Measurements from ENCODE around the gene TLX1.

DNA sequence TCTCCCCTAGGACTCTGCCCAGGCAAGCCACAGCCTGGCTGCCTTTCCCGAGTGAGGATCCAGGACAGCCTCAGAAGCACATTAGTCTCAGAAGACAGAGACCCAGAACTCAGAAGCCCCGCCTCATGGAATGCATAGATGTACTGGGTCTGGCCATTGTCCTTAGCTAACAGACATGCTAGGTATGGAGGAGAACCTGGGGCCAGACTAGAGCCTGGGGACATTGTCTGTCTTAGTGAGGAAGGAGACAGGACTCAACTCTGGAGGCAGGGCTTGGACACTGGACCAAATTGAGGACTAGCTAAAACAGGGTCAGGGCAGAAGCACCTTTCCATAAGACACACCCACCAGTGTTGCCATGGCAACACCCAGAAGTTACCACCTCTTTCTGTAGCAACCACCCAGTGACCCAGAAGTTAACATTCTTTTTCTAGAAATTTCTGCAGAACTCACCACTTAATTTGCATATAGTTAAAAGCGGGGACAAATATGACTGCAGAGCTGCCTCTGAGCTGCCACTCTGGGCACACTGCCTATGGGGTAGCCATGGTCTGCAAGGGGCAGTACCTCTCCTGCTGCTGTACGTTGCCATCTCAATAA lies 27.5 kb downstream of the TLX1 start:
- TF ChIP-seq, protein P1, sequence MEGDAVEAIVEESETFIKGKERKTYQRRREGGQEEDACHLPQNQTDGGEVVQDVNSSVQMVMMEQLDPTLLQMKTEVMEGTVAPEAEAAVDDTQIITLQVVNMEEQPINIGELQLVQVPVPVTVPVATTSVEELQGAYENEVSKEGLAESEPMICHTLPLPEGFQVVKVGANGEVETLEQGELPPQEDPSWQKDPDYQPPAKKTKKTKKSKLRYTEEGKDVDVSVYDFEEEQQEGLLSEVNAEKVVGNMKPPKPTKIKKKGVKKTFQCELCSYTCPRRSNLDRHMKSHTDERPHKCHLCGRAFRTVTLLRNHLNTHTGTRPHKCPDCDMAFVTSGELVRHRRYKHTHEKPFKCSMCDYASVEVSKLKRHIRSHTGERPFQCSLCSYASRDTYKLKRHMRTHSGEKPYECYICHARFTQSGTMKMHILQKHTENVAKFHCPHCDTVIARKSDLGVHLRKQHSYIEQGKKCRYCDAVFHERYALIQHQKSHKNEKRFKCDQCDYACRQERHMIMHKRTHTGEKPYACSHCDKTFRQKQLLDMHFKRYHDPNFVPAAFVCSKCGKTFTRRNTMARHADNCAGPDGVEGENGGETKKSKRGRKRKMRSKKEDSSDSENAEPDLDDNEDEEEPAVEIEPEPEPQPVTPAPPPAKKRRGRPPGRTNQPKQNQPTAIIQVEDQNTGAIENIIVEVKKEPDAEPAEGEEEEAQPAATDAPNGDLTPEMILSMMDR (IDR thresholded peaks at IDR 0.05): no peak
- TF ChIP-seq POLR2AphosphoS5 (IDR thresholded peaks at IDR 0.05): no peak
- no peak for TF ChIP-seq EP300 (IDR thresholded peaks at IDR 0.05)
